Vagina (tissue), 2 donors: ENCODE results near the gene NBEAL1.

Experiments used
- POLR2A ChIP-seq, 2 donors: fragments of 450-650 bp; IDR thresholded peaks; one replicate each; pipeline ENCODE4 v1.6.1; 2017; ENCODE audit warnings: antibody characterized with exemption in 2 of 2, mild to moderate bottlenecking in 2 of 2, moderate library complexity in 2 of 2
- POLR2AphosphoS5 ChIP-seq, 2 donors: sonication (generic); formaldehyde crosslinking; IDR thresholded peaks; one replicate each; pipeline ENCODE4 v1.9.0; 2017; ENCODE audit warnings: antibody characterized with exemption in 2 of 2, mild to moderate bottlenecking in 2 of 2, low read depth in 1 of 2; ENCODE audit not compliant: insufficient read depth in 1 of 2

DNA sequence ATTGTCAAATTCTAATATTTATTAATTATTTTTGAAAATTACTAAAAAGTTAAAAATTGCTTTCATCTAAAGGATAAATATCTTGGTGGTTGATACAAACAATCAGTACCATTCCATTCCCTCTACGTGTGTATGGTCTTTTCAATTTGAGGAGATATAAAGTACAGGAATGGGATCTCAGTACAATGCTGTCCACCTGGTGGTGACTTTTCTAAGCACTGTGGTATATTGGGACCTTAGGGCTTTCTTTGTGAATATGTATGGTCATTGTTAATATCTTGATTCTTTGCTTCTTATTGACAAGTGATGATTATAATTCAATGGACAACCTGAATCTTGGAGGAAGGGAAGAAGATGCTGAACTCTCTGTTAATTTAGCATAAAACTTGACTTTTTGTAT lies 83.1 kb downstream of the NBEAL1 start:
- TF ChIP-seq POLR2A (IDR thresholded peaks at IDR 0.05) (no peak), POLR2AphosphoS5 (IDR thresholded peaks at IDR 0.05; ENCODE audit: insufficient read depth in 1 of 2, low read depth in 1 of 2) (no peak)
